ENCODE measurements around the gene VSX1. TPM values are rescaled to one million over a fixed set of nuclear protein-coding genes. Genes with fewer than 3 reads are reported as not detected.

The VSX1 gene
- total RNA-seq, 4 donors from 2014 or later, result not detected

DNA sequence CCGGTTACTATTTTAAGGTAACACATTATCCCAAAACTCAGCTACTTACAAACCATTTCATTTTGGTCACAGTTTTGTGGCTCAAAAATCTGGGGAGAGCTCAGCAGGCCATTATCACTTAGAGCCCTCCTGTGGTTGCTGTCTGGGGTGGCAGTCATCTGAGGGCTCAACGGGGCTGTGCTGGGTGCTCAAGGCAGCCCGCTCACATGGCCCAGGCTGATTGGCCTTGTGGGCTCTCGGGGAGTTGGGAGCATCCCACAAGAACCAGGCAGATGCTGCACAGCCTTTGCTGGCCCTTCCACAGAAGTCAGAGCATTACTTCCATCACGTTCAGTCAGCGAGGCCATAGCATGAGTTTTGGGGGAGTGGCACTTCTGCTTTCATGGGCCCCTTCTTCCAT lies 6.3 kb upstream of the VSX1 start:
- ATAC-seq (ENCODE audit: low FRiP score) (no peak), DNase-seq (ENCODE audit: low spot score) (no peak)
- TF ChIP-seq, protein P1, sequence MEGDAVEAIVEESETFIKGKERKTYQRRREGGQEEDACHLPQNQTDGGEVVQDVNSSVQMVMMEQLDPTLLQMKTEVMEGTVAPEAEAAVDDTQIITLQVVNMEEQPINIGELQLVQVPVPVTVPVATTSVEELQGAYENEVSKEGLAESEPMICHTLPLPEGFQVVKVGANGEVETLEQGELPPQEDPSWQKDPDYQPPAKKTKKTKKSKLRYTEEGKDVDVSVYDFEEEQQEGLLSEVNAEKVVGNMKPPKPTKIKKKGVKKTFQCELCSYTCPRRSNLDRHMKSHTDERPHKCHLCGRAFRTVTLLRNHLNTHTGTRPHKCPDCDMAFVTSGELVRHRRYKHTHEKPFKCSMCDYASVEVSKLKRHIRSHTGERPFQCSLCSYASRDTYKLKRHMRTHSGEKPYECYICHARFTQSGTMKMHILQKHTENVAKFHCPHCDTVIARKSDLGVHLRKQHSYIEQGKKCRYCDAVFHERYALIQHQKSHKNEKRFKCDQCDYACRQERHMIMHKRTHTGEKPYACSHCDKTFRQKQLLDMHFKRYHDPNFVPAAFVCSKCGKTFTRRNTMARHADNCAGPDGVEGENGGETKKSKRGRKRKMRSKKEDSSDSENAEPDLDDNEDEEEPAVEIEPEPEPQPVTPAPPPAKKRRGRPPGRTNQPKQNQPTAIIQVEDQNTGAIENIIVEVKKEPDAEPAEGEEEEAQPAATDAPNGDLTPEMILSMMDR (IDR thresholded peaks at IDR 0.05), result no peak

DNA sequence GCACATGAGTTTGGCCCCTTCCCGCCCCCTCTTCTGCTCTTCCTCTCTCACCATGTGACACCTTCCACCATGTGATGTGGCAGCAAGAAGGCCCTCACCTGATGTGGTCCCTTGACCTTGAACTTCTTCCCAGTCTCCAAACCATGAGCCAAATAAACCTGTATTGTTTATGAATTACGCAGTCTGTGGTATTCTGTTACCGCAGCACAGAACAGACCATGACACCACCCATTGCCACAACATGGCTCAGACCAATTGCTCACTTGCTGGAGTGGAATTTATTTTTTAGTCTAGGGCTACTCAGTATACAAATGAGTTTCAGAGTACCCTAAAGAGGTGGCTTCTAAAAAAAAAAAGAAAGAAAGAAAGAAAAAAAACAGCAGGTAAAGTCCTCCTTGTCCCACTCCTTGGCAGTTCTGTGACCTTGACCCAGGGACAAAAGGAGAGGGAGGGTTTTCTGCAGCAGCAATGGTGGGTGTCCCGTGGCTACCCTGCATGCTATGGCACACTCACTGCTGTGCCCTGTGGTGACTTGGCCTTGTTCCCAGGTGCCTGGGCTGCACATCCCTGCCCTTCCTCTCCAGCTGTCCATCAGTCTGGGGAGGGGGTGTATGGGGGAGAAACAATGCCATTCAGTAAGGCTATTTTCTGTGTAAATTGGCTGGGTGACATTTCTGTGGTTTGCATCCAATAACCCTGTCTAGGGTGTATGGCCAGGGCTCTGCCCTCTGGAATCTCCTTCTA lies 5.4 kb upstream of the VSX1 start:
- DNase-seq (ENCODE audit: low spot score) (no peak), ATAC-seq (ENCODE audit: low FRiP score) (no peak)
- TF ChIP-seq, protein P1 (IDR thresholded peaks at IDR 0.05), result no peak

DNA sequence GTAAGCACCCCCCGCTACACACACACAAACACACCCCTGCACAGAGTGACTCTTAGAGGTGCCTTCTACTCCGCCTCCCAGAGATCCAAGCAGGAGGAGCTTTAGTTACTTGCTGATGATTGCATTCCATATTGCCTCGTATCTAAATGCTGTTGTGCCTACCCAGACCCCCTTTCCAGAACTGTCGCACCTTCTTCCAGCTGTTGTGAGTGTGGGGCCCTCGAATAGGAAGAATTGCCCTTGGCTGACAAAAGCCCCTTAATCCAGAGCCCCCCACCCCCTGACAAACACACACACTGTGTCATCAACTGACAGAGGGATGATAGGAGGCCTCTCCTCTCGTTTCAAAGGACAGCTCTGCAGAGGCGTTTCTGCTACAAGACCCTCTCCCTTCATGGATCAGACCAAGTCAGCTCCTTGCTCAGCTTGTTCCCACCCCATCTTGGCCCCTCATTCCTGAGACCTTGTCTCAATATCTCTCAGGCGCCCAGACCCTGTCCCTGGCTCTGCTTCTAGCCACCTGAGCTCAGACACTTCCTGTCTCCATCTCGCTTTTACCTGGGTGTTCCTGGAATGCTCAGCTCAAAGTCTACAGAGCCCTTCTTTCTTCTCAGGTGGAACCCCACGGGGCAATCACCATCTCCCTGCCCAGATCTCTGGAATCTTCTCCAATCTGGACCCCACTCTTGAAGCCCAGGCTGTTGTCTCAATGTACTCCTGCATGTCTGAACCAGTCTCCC lies 4.0 kb upstream of the VSX1 start:
- ATAC-seq (ENCODE audit: low FRiP score) (no peak), DNase-seq (ENCODE audit: low spot score) (no peak)
- TF ChIP-seq, protein P1 (IDR thresholded peaks at IDR 0.05), result no peak

DNA sequence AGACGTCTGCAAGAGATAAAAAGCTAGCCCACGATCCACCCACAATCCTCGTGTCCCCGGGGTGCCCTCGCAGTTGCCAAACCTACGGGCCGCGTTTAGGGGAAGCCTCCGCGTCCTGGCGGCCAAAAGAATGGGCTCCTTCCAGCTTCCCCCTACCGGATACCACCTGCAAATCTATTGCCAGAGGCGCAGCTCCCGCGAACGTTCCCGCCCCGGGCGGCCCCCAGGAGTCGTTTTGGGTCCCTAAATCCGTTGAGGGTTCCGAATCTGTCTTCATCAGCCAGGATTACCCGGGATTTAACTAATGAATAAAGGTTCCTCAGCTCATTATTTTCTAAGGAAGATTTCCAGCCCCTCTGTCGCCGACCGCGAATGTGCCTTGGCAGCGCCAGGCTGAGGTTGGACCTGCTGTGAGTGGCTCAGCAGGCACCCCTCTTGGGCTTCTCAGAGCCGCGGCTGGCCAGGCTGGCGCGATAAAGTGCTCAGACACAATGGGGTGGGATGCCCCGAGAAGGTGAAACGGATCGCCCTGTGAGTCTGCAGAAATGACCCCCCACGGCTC lies 2.8 kb upstream of the VSX1 start:
- TF ChIP-seq, protein P1 (IDR thresholded peaks at IDR 0.05), result no peak
- no peak for DNase-seq (ENCODE audit: low spot score)
- ATAC-seq (ENCODE audit: low FRiP score), result no peak

DNA sequence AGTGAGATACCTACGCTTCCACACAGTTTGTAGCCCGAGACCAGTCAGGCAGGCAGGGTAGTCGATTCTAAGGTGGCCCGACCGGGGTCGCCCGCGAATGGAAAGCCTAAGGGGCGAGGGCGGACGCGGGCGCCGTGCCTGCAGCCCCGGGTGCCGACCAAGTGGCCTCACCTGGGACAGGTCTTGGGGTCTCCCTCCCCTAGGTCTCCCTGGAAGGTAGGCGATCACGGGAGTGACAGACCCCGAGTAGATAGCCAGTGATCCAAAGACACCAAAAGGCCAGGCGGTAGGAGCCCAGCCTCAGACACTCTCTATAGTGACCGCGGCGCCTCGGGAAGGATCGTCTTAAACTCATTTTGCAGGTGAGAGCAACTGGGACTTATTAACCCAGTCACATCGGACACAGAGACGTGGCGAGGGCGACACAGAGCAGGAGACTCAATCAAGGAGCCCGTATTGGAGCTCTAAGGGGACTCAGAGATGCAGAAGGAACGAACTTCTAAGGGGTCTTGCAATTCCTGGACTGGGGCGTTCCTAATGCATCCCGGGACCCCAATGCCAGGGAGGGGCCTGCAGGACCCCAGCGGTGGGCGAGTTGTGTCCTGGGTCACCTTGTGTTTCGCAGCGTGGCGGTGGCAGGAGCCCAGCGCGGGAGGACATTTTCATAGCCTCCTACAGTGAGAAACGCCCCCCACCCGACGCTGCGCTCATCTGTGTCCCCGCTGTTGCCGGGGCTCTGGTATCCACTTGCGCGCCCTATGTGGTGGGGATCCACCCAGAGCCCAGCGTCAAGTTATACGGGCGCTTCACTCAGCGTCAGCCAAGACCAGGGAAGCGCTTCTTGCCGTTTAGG lies 2.1 kb upstream of the VSX1 start:
- ATAC-seq (ENCODE audit: low FRiP score) (no peak), DNase-seq (ENCODE audit: low spot score) (no peak)
- TF ChIP-seq, protein P1 (IDR thresholded peaks at IDR 0.05), result no peak

DNA sequence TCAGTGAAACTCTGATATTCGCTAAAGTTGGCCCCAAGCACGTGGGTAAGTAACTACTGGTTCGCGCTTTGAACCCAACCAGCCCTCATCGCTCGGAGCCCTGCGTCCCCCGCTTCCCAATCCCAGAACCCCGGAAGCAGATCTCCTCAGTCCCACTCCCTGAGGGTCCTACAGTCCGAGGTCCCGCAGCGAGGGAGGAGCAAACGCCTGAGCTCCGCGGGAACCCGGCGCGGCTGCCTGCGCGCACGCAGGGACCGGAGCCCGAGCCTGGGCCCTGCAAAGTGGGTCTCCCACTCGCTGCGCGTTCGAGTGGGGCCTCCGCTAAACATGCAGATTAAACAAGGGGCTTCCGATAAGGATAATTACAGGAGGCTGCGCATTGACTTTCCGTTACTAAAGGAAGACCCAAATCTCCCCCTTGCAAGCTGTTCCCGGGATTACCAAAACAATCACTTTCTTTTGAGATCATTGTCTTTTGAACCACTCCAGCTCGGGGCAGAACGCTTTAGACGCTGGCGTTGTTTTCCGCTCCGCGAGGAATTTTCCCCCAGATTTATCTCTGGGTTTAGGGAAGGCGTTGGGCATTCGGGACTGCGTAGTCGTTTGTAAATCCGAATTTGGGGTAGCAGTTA lies 1.3 kb upstream of the VSX1 start:
- TF ChIP-seq, protein P1 (IDR thresholded peaks at IDR 0.05), result no peak
- no peak for ATAC-seq (ENCODE audit: low FRiP score)
- no peak for DNase-seq (ENCODE audit: low spot score)
